ENCODE measurements around the gene PPARD. TPM values are rescaled to one million over a fixed set of nuclear protein-coding genes. Genes with fewer than 3 reads are reported as not detected.

The PPARD gene
- total and polyA plus RNA-seq, 2 of the 13 experiments (the other 11 are each of a cell fraction or from before 2014, with no cell fraction given), result 6.1 to 13.3 TPM

DNA sequence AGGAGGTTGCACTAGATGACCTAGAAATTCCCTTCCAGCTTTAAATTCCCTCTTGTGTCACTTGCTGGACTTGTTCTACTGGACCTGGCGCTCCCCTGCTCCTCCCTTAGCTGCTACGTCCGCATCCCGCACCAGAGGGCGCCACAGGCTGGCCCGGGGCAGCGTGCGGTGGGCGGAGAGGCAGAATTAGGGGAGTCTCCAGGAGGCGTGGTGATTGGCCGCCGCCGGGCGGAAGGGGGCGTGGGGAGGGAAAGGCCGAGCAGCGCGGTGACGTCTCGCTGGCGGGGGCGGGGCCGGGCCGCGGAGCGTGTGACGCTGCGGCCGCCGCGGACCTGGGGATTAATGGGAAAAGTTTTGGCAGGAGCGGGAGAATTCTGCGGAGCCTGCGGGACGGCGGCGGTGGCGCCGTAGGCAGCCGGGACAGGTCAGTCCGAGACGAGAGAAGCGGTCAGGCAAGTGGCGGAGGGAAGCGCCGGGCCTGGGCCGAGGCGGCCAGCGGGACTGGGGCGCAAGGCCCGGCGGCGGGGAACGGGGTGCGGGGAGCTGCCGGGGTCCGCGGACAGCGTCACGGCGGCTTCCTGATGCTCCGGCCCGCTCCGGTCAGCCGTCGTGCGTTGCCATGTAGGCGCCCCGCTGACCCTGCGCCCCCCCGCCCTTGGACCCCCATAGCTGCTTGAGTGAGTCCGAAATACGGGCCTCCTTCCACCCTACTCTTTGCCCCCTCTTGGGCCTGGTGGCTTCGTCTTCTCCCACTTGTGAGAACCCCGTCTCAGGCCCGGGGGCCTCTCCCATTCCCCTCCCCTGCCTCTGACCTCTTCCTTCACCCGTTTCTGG lies at the start of gene PPARD (continued):
- TF ChIP-seq ZNF589 (CRISPR knock-in tag; conservative IDR thresholded peaks at IDR 0.05), result peak; percentile 89; the same call in 1 of the 2 replicates
- TF ChIP-seq ZNF770 (CRISPR knock-in tag; IDR thresholded peaks at IDR 0.05), result no peak
- TF ChIP-seq, protein P1, sequence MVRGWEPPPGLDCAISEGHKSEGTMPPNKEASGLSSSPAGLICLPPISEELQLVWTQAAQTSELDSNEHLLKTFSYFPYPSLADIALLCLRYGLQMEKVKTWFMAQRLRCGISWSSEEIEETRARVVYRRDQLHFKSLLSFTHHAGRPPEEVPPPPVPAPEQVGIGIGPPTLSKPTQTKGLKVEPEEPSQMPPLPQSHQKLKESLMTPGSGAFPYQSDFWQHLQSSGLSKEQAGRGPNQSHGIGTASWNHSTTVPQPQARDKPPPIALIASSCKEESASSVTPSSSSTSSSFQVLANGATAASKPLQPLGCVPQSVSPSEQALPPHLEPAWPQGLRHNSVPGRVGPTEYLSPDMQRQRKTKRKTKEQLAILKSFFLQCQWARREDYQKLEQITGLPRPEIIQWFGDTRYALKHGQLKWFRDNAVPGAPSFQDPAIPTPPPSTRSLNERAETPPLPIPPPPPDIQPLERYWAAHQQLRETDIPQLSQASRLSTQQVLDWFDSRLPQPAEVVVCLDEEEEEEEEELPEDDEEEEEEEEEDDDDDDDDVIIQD (CRISPR knock-in tag; IDR thresholded peaks at IDR 0.05; ENCODE audit: low read depth), result peak; percentile 88
- peak; percentile 77 for TF ChIP-seq POGZ (CRISPR knock-in tag; IDR thresholded peaks at IDR 0.05)
- TF ChIP-seq ZNF44 (CRISPR knock-in tag; IDR thresholded peaks at IDR 0.05), result no peak
- no peak for TF ChIP-seq NAIF1 (CRISPR knock-in tag; IDR thresholded peaks at IDR 0.05; ENCODE audit: borderline replicate concordance)
- no peak for TF ChIP-seq ZNF318 (CRISPR knock-in tag; IDR thresholded peaks at IDR 0.05)
- TF ChIP-seq ZNF784 (CRISPR knock-in tag; IDR thresholded peaks at IDR 0.05; ENCODE audit: borderline replicate concordance), result no peak
- TF ChIP-seq MAFF (IDR thresholded peaks at IDR 0.05; ENCODE audit: low read depth, low read length), result 0 out of 2 replicates have a peak, but pooled peaks have one; percentile 4
- TF ChIP-seq ZNF672 (CRISPR knock-in tag; IDR thresholded peaks at IDR 0.05), result no peak
- TF ChIP-seq NFYB (CRISPR knock-in tag; IDR thresholded peaks at IDR 0.05), result peak; percentile 76

Data from HepG2 (cell line).